HG02623 (cell line): ENCODE measurements around the gene CORO1C.
"Not testable (repeated sequence)": the region's sequence is repeated elsewhere in the genome, so short reads cannot be mapped to it uniquely, and the experiment has no call there.

Source experiments
- ATAC-seq: cut with Tn5 transposase; IDR thresholded peaks from one replicate; pipeline ENCODE4 v1.9.1; 2021; ENCODE audit warnings: moderate library complexity; ENCODE audit not compliant: unreplicated experiment

The CORO1C gene

GRCh38 chr12:108755481-108755880, 24.2 kb upstream of the CORO1C start:
- ATAC-seq = no peak

DNA sequence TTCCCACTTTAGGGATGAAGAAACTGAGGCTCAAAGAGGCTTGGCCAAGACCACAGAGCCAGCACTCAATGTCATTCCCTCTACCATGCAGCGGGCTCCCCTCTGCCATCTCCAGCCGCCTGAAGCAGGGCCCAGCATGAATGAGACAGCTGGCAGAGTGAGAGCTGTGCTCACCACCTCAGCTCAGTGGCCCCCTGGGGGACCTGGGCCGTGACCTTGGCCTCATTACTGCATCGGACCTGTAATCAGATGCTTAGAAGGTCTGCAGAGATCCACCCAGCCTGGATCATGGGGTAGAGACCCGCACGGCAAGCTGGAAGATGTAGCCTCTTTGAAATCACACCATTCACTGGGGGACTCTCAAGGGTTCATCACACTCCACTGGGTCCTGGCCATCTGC, 22.7 kb upstream of the CORO1C start:
- no peak for ATAC-seq

- no peak for ATAC-seq
These were observed 21.1 kb upstream of the CORO1C start for GRCh38 chr12:108752387-108752786.

- ATAC-seq = no peak
These were observed 20.5 kb upstream of the CORO1C start for GRCh38 chr12:108751821-108752220.

- not testable (repeated sequence) for ATAC-seq
These were observed 19.7 kb upstream of the CORO1C start for GRCh38 chr12:108751003-108751402.

DNA sequence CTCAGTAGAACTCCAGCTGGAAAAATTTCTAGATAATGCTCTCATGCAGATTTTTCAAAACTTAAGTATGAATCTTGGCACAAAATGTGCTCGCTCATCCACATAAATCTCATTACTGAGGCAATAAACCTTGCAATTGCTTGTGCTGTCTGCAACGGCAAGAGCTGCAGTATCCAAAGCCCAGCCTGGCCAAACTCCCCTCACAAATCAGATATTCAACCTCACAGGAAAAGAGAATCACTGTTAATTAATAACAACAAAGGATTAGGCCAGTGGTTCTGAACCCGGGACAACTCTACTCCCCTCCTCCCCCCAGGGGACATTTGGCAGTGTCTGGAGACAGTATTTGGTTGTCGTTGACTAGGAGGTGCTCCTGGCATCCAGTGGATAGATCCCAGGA, 19.2 kb upstream of the CORO1C start:
- no peak for ATAC-seq

GRCh38 chr12:108747563-108747962, 16.2 kb upstream of the CORO1C start:
- ATAC-seq = no peak

DNA sequence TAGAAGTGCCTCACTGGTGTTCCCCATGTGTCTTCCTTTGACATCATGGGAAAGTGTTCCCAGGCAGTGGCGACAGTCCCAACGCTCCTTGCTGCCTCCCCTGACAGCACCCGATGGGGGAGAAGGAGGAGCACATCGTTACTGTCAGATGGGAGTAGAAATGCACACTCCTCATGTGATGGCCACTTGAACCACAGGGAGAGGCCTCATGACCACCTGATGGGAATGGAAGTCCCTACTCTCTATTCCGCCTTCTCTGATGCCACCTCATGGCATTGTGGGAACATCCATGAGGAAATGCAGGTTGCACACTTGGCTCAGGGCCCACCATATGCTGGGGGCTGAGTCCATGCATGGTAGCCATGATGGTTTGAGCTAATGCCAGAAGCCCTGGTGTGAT, 14.3 kb upstream of the CORO1C start:
- no peak for ATAC-seq

- no peak for ATAC-seq
These were observed 12.9 kb upstream of the CORO1C start for GRCh38 chr12:108744021-108744897.

DNA sequence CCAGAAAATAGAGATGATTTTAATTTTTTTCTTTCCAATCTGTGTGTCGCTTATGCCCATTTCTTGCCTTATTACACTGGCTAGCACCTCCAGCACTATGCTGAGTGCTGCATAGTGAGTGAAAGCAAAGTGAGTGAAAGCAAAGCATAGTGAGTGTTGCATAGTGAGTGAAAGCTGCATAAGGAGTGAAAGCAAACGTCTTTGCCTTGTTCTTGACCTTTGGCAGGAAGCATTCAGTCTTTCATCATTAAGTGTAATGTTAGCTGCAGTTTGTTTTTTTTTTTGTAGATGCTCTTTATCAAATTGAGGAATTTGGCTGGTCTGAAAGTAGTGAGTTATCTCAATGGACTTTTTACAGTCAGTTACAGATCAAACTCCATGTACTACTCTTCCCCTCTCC, 6.9 kb upstream of the CORO1C start:
- ATAC-seq = no peak

DNA sequence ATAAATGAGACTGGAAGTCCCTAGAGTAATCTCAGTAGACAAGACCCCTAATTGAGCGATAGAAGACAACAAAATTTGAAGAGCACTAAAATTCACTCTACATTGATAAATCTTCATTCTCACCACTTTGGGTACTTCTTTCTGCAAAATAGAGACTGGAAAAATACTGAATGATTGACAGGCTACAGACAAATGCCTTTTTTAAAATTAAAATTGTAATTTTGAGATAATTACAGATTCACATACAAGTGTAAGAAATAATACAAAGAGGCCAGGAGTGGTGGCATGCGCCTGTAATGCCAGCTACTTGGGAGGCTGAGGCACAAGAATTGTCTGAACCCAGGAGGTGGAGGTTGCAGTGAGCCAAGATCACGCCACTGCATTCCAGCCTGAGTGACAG, 4.5 kb upstream of the CORO1C start:
- no peak for ATAC-seq

- ATAC-seq = no peak
These were observed 3.0 kb upstream of the CORO1C start for GRCh38 chr12:108734200-108734906.

DNA sequence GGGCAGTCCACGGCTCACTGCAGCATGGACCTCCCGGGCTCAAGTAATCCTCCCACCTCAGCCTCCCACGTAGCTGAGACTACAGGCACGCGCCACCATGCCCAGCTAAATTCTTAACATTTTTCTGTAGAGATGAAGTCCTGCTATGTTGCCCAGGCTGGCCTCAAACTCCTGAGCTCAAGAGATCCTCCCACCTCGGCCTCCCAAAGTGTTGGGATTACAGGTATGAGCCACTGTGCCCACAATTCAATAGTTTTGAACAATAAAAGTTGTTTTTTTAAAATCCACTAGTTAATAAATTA, 1.9 kb upstream of the CORO1C start:
- ATAC-seq = not testable (repeated sequence)

- ATAC-seq = no peak
These were observed 1.3 kb upstream of the CORO1C start for GRCh38 chr12:108732489-108733229.

DNA sequence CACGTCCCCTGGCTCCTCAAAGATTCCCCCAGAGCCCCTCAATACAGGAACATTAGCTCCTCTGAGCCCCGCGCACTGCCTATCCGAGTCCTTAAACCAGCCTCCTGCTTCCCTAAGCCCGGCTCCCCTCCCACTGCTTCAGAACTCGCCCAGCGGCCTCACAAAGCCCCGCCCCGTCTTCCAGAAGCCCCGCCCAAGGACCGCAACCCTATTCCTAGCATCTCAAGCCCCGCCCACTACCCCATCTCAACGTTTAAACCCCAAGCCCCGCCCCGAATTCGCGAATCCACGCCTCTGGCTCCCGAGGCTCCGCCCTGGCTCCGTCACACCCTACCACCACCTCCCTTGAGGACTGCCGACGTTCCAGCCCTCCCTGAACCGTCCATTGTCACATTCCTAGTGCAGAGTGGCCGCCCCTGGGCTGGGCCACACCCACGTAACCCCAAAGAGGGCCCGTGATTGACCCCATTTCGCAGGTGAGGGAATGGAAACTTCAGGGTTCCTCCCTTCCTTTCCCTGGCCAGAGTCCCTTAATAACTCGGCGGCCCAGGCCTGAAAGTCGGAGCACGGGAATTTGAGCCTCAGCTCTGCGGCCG, 646 bp upstream of the CORO1C start:
- ATAC-seq = peak; percentile 47

- ATAC-seq = no peak
These were observed 783 bp downstream of the CORO1C start for GRCh38 chr12:108730365-108731104.

GRCh38 chr12:108729612-108730364, 1.5 kb downstream of the CORO1C start:
- ATAC-seq = no peak

- ATAC-seq = no peak
These were observed 2.3 kb downstream of the CORO1C start for GRCh38 chr12:108728820-108729611.
